Measurements from ENCODE around the gene SNAP91. TPM values are rescaled to one million over a fixed set of nuclear protein-coding genes. Genes with fewer than 3 reads are reported as not detected.

SNAP91 gene
- total and polyA plus RNA-seq, 7 donors, result 0.60 to 3.2 (median 2.0) TPM; not detected in 1

- Histone ChIP-seq H3K4me1 (peaks cover 0 to 5% (median 2%) of the 10 kb centered on the region in 4 donors), H3K4me3 (no peak overlapping the region), H3K27me3 (no peaks in the 10 kb centered on the region), H3K9me3 (no peaks in the 10 kb centered on the region), H3K36me3 (no peaks in the 10 kb centered on the region), H3K27ac (no peak overlapping the region)
- TF ChIP-seq POLR2AphosphoS5 (IDR thresholded peaks at IDR 0.05) (no peak), CTCF (IDR thresholded peaks at IDR 0.05) (no peak), POLR2A (IDR thresholded peaks at IDR 0.05) (no peak), EP300 (IDR thresholded peaks at IDR 0.05) (no peak)
- intact Hi-C loops (cut with DNase I), result loop anchor here (10.0 kb wide), 1 partner anchor 453 kb away; the partner anchor contains the start of genes DOP1A and UBE3D
- WGBS, 2 donors, result 69 to 71% methylated on average over 1 of the region's 1 CpG
- no peak for DNase-seq
Observed at GRCh38 chr6:83517500-83517899, 191.4 kb downstream of the SNAP91 start.

DNA sequence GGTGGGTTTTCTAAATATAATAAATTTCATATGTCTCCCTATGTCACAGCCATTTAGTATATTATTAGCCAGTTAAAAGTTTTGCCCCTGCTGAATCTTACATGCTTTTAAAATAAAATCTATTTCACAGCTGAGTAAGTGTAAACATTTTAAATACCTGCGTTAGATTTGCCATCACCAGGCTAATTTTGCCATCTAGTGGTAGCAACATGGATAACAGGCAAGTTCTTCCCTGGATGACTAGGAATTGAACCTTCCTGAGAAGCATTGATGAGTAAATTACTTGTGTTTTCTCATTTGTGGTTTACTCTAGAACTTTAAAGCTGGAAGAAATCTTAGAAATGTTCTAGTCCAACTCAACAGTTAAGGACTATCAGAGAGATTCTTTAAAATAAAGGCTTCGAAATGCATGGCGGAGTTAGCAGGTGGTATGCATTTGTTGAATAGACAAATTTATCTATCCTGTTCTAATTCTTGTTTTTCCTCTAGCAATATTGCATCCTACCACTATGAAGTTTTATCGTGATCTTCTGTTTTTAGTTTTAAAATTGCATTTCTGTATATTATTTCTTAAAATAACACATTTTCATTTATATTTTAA is 193.9 kb downstream of the SNAP91 start:
- no peak overlapping the region for H3K4me3 ChIP-seq
- H3K36me3 ChIP-seq, result no peaks in the 10 kb centered on the region
- no peaks in the 10 kb centered on the region for H3K9me3 ChIP-seq
- TF ChIP-seq CTCF (IDR thresholded peaks at IDR 0.05) (peak; percentile 36 to 73 (median 70)), POLR2AphosphoS5 (IDR thresholded peaks at IDR 0.05) (no peak)
- 17 to 37% methylated on average over 4 of the region's 4 CpGs for WGBS, 2 donors
- peaks cover 0 to 14% (median 10%) of the 10 kb centered on the region in 4 donors for H3K4me1 ChIP-seq
- H3K27me3 ChIP-seq, result no peaks in the 10 kb centered on the region
- DNase-seq, result no peak
- intact Hi-C loops (cut with DNase I), result loop anchor here (1.0 to 10.0 kb wide), 3 partner anchors 96 to 450 kb away; partner anchors contain the start of genes DOP1A and UBE3D
- H3K27ac ChIP-seq, result no peak overlapping the region

- Histone ChIP-seq H3K36me3 (no peaks in the 10 kb centered on the region), H3K27ac (no peak overlapping the region), H3K4me1 (peaks cover 0 to 14% (median 10%) of the 10 kb centered on the region in 4 donors), H3K9me3 (no peaks in the 10 kb centered on the region), H3K4me3 (no peak overlapping the region), H3K27me3 (no peaks in the 10 kb centered on the region)
- 74 to 76% methylated on average over 1 of the region's 1 CpG for WGBS, 2 donors
- intact Hi-C loops (cut with DNase I), result loop anchor here (2.0 to 10.0 kb wide), 2 partner anchors 96 to 450 kb away; partner anchors contain the start of genes DOP1A and UBE3D
- DNase-seq, result no peak
- TF ChIP-seq EP300 (IDR thresholded peaks at IDR 0.05) (no peak), POLR2A (IDR thresholded peaks at IDR 0.05) (no peak), CTCF (IDR thresholded peaks at IDR 0.05) (no peak), POLR2AphosphoS5 (IDR thresholded peaks at IDR 0.05) (no peak)
Observed at GRCh38 chr6:83514466-83514865, 194.4 kb downstream of the SNAP91 start.

- no peaks in the 10 kb centered on the region for H3K27me3 ChIP-seq
- WGBS, 2 donors, result 2% methylated on average over 38 of the region's 38 CpGs
- no peaks in the 10 kb centered on the region for H3K36me3 ChIP-seq
- DNase-seq, result no peak
- TF ChIP-seq POLR2AphosphoS5 (IDR thresholded peaks at IDR 0.05) (no peak), CTCF (IDR thresholded peaks at IDR 0.05) (peak in 2 of 4 experiments; percentile 49 to 55)
- no peaks in the 10 kb centered on the region for H3K9me3 ChIP-seq
- intact Hi-C loops (cut with DNase I), result loop anchor here (10.0 kb wide), 1 partner anchor 447 kb away; the partner anchor contains the start of genes DOP1A and UBE3D
- peaks cover 0 to 14% (median 10%) of the 10 kb centered on the region in 4 donors for H3K4me1 ChIP-seq
- H3K27ac ChIP-seq, result peak within 1 kb of the TSS in 2 of 4 donors; percentile 43 to 48
- H3K4me3 ChIP-seq, result peak within 1 kb of the TSS; percentile 18 to 51 (median 44)
Observed at GRCh38 chr6:83511901-83512681, 196.8 kb downstream of the SNAP91 start, which contains the start of gene PRSS35. PRSS35 (plus strand) TSS chr6:83512534; CDS start chr6:83523442, 10,908 bp downstream.
